ENCODE results near the gene MAP2K7. TPM values are rescaled to one million over a fixed set of nuclear protein-coding genes. Genes with fewer than 3 reads are reported as not detected.

Gene MAP2K7
- total RNA-seq, 1 donor from 2014 or later = 15.0 TPM

DNA sequence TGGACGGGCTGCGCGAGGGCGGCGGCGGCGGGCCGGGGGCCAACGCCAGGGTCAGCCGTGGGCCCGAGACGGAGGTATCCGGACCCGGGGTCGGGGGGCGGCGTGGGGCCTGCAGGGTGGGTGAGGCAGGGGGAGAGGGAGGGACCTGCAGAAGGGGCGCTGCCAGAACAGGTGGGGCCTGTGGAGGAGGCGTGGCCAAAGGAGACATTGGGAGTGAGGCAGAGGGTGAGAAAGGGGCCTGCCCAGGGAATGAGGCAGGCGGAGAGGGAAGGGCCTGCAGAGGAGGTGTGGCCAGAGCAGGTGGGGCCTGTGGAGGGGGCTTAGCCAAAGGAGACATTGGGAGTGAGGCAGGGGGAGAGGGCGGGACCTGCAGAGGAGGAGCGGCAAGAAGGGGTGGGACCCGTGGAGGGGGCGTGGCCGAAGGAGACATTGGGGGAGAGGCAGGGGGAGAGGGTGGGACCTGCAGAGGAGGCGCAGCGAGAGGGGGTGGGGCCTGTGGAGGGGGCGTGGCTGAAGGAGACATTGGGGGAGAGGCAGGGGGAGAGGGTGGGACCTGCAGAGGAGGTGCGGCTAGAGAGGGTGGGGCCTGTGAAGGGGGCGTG is 33.7 kb upstream of the MAP2K7 start:
- peak overlapping the region; percentile 31 for H3K4me3 ChIP-seq (ENCODE audit: low read depth, low read length)
- no peak for DNase-seq (ENCODE audit: low read depth)

DNA sequence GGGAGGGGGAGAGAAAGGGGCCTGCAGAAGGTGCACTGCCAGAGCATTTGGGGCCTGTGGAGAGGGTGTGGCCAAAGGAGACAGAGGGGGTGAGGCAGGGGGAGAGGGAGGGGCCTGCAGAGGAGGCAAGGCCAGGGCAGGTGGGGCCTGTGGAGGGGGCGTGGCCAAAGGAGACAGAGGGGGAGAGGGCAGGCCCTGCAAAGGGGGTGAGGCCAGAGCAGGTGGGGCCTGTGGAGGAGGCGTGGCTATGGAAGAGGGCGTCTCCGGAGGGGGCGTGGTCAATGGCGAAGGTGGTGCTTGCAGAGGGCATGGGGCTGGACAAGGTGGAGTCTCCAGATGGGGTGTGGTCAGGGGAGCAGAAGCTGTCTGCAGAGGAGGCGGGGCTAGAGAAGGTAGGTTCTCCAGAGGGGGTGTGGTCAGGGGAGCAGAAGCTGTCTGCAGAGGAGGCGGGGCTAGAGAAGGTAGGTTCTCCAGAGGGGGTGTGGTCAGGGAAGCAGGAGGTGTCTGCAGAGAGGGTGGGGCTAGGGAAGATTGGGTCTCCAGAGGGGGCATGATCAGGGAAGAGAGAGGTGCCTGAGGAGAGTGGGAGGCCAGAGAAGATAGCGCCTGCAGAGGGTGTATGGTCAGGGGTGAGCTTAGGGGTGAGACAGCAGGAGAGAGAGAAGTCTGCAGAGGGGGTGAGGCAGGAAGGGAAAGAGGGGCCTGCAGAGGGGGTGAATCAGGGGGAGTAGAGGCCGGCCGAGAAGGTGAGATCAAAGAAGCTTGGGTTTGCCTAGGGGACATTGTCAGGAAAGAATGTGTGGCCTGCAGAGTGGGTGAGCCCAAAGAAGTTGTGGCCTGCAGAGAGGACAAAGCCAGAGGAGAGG is 32.9 kb upstream of the MAP2K7 start:
- no peak overlapping the region for H3K4me3 ChIP-seq (ENCODE audit: low read depth, low read length)
- peaks cover 30% of the 10 kb centered on the region for H3K27me3 ChIP-seq (ENCODE audit: control insufficient read depth, insufficient read depth, low read length)
- TF ChIP-seq, protein P1, sequence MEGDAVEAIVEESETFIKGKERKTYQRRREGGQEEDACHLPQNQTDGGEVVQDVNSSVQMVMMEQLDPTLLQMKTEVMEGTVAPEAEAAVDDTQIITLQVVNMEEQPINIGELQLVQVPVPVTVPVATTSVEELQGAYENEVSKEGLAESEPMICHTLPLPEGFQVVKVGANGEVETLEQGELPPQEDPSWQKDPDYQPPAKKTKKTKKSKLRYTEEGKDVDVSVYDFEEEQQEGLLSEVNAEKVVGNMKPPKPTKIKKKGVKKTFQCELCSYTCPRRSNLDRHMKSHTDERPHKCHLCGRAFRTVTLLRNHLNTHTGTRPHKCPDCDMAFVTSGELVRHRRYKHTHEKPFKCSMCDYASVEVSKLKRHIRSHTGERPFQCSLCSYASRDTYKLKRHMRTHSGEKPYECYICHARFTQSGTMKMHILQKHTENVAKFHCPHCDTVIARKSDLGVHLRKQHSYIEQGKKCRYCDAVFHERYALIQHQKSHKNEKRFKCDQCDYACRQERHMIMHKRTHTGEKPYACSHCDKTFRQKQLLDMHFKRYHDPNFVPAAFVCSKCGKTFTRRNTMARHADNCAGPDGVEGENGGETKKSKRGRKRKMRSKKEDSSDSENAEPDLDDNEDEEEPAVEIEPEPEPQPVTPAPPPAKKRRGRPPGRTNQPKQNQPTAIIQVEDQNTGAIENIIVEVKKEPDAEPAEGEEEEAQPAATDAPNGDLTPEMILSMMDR (IDR thresholded peaks at IDR 0.05; ENCODE audit: insufficient read depth, low read length, poor library complexity, severe bottlenecking) = no peak
- no peak for DNase-seq (ENCODE audit: low read depth)
- no peaks in the 10 kb centered on the region for H3K36me3 ChIP-seq (ENCODE audit: control insufficient read depth, insufficient read depth, low read length)

More for the DNA sequence above, 33.7 kb upstream of the MAP2K7 start:
- Histone ChIP-seq H3K36me3 (ENCODE audit: control insufficient read depth, insufficient read depth, low read length) (no peaks in the 10 kb centered on the region), H3K27me3 (ENCODE audit: control insufficient read depth, insufficient read depth, low read length) (peaks cover 34% of the 10 kb centered on the region)
- TF ChIP-seq, protein P1 (IDR thresholded peaks at IDR 0.05; ENCODE audit: insufficient read depth, low read length, poor library complexity, severe bottlenecking) = no peak

DNA sequence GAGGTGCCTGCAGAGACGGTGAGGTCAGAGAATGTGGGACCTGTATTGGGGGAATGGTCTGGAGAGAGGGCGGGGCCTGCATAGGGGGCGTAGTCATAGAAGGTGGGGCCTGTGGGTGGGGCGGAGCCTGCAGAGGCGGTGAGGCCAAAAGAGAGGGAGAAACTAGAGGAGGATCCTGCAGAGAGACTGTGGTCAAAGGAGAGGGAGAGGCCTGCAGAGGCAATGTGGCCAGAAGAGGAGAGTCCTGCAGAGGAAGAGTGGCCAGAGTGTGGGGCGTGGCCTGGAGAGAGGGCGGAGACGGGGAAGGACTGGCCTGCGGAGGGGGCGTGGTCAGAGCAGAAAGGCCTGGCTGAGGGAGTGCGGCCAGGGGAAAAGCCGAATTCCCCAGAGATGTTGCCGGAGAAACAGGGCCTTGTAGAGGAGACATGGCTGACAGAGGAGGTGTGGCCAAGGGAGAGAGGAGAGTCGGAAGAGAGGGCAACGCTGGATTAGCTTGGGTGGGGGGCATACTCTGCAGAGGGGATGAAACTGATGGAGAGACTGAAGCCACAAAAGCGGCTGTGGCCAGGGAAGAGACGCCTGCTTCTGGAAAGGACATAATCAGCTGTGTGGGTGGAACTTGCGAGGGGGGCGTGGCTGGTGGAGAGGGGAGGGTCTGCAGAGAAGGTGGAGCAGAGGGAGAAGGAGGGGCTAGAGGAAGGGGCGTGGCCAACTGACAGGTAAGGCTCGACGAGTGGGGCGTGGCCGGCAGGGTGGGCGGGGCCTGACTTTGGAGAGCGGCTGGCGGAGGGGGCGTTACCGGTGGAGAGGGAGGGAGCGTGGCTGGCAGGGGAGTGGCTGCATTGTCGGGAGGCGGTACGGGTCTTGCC is 32.0 kb upstream of the MAP2K7 start:
- Histone ChIP-seq H3K36me3 (ENCODE audit: control insufficient read depth, insufficient read depth, low read length) (no peaks in the 10 kb centered on the region), H3K27me3 (ENCODE audit: control insufficient read depth, insufficient read depth, low read length) (peaks cover 25% of the 10 kb centered on the region), H3K4me3 (ENCODE audit: low read depth, low read length) (no peak overlapping the region)
- DNase-seq (ENCODE audit: low read depth) = peak; percentile 52
- TF ChIP-seq, protein P1 (IDR thresholded peaks at IDR 0.05; ENCODE audit: insufficient read depth, low read length, poor library complexity, severe bottlenecking) = no peak

DNA sequence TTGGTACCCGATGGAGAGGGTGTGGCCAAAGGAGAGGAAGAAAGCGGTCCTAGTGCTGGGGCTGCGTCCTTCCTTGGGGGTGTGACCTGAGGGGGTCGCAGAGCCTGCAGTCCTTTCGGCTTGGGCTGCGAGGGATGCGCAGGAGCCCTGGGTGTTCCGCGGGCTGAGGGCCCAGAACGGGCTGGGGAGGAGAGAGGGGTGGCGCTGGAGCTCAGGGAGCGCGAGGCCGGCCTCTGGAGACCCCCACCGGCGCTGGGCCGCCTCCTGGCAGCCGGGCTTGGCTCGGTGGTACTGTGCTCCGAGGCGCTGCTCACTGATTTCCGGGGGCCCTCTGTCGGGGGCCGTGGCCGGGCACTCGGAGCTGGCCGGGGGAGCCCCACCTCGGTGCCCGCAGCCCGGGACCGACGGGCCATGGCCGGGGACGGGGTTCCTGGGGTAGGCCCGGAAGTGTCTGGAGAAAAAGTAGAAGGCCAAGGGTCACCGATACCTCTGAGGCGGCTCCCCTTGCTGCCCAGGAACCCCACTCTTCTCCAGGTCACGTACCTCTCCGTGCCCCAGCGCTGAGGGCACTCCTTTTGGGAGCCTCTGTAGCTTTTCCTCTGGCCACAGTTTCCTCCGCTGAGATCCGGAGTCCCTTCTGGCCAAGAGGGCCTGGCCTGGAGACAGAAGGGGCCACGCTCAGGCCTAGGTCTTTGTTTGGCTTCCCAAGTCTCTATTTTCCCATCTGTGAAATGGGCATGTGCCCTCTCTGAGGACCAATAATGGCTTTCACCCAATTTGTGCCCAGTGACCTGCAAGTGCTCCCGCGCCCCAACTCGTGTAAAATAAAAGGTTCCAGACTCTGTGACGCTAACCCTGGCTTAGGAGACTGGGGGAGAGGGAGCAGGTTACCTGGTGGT is 31.1 kb upstream of the MAP2K7 start:
- Histone ChIP-seq H3K27me3 (ENCODE audit: control insufficient read depth, insufficient read depth, low read length) (peaks cover 24% of the 10 kb centered on the region), H3K36me3 (ENCODE audit: control insufficient read depth, insufficient read depth, low read length) (no peaks in the 10 kb centered on the region), H3K4me3 (ENCODE audit: low read depth, low read length) (no peak overlapping the region)
- no peak for DNase-seq (ENCODE audit: low read depth)
- TF ChIP-seq, protein P1 (IDR thresholded peaks at IDR 0.05; ENCODE audit: insufficient read depth, low read length, poor library complexity, severe bottlenecking) = no peak
